HepG2 (cell line): Measurements from ENCODE around the gene ZBTB17. TPM values are rescaled to one million over a fixed set of nuclear protein-coding genes. Genes with fewer than 3 reads are reported as not detected.

Source experiments
- EED ChIP-seq: sonication (generic); formaldehyde crosslinking; IDR thresholded peaks from 2 replicates; pipeline ENCODE4 v1.5.0; 2020; ENCODE audit warnings: mild to moderate bottlenecking, missing genetic modification reagents
- FOXM1 ChIP-seq: sonication (generic); formaldehyde crosslinking; IDR thresholded peaks from 2 replicates; pipeline ENCODE4 v1.5.0; 2020; ENCODE audit warnings: missing genetic modification reagents
- MAFF ChIP-seq: IDR thresholded peaks from 2 replicates; pipeline ENCODE4 v1.6.1; 2011; ENCODE audit warnings: low read depth, low read length, improper control_type of control experiment
- SP140L ChIP-seq: sonication (generic); formaldehyde crosslinking; IDR thresholded peaks from 2 replicates; pipeline ENCODE4 v1.4.0; 2020; ENCODE audit warnings: missing genetic modification reagents, borderline replicate concordance
- ZNF768 ChIP-seq: sonication (generic); formaldehyde crosslinking; IDR thresholded peaks from 2 replicates; pipeline ENCODE4 v1.4.0; 2020; ENCODE audit warnings: missing genetic modification reagents
- polyA plus RNA-seq, 8 experiments: library from polyadenylated mRNA; depleted of rRNA in 3 of 8; stranded (reverse) in 7 of 8; unstranded in 1 of 8; fragments of >200 nt; fragmentation: Illumina TruSeq in 4 of 8; extraction: Trizol in 4 of 8; gene quantifications; 2 replicates each; pipeline versions ENCODE4 v1.2.1 to v1.2.3, GENCODE V29; 2011 to 2016; ENCODE audit warnings: low read depth in 4 of 8, missing spikeins in 1 of 8, mixed read lengths in 1 of 8; ENCODE audit not compliant: insufficient read depth in 1 of 8
- total RNA-seq, 5 experiments: library from RNA; depleted of rRNA; stranded (reverse); fragments of >200 nt; fragmentation: Illumina TruSeq; extraction: Trizol; gene quantifications; 2 replicates each; pipeline ENCODE4 v1.2.3, GENCODE V29; 2016; ENCODE audit warnings: low read depth in 1 of 5
- TF ChIP-seq, protein P1 (sequence below): IDR thresholded peaks from 2 replicates; pipeline ENCODE4 v1.6.1; 2016; ENCODE audit warnings: missing genetic modification reagents, missing compliant biosample characterization
- TF ChIP-seq, protein P2 (sequence below): sonication (generic); formaldehyde crosslinking; IDR thresholded peaks from 2 replicates; pipeline ENCODE4 v1.8.0; 2022; ENCODE audit warnings: mild to moderate bottlenecking, missing genetic modification reagents; ENCODE audit not compliant: insufficient replicate concordance
- TF ChIP-seq, protein P3 (sequence below): sonication (generic); formaldehyde crosslinking; IDR thresholded peaks from 2 replicates; pipeline ENCODE4 v1.4.0; 2020; ENCODE audit warnings: low read depth, missing genetic modification reagents
- TF ChIP-seq, protein P4 (sequence below): sonication (generic); formaldehyde crosslinking; IDR thresholded peaks from 2 replicates; pipeline ENCODE4 v1.5.0; 2020; ENCODE audit warnings: mild to moderate bottlenecking, missing genetic modification reagents
- TF ChIP-seq, protein P5 (sequence below), 2 experiments: IDR thresholded peaks; 2 replicates each; pipeline ENCODE4 v1.6.1; 2011 to 2012; ENCODE audit warnings: low read length in 2 of 2, borderline replicate concordance in 1 of 2, low read depth in 1 of 2, mild to moderate bottlenecking in 1 of 2, moderate library complexity in 1 of 2
- TF ChIP-seq, protein P6 (sequence below): IDR thresholded peaks from 2 replicates; pipeline ENCODE4 v1.4.0; 2020; ENCODE audit warnings: mild to moderate bottlenecking, missing genetic modification reagents

The ZBTB17 gene
- total and polyA plus RNA-seq, 2 of the 13 experiments (the other 11 are each of a cell fraction or from before 2014, with no cell fraction given): 16.7 to 17.0 TPM

DNA sequence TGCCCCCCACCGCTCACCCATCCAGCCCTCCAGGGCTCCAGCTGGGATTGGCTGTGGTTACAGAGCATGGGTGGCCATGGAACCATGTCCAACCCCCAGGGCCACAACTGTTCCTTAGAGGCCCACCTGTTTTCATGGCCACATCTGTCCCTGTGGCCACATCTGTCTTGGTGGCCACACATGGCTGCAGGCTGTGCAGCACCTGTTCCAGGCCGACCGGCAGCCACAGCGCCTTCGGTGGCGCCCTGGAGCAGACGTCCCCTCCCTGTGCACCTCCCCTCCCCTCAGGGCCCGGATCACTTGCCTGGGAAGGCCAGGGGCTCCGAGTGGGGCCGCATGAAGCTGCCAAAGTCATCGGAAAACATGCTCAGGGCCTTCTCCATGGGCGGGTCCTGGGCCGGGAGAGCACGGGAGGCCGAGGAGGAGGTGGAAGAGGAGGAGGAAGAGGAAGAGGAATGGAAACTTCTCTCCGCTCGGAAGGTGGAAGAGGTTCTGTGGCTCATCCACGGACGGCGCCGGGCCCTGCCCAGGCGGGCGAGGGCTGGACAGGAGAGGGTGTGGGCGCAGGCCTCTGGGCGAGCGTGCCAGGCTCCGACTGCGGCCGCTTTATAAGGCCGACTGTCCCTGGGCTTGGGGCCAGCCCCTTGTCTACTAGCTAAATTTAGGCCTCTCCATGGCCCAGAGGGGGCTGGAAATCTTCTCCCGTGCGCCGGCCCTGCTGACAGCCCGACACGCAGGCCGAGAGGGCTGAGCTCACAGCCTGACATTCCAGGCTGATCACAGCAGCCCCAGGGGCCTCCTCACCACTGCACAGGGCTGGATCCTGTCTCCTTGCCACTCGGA lies 41.8 kb upstream of the ZBTB17 start, which contains the start of gene HSPB7 (continued):
- TF ChIP-seq, protein P1, sequence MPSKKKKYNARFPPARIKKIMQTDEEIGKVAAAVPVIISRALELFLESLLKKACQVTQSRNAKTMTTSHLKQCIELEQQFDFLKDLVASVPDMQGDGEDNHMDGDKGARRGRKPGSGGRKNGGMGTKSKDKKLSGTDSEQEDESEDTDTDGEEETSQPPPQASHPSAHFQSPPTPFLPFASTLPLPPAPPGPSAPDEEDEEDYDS (CRISPR knock-in tag): no peak
- TF ChIP-seq, protein P2, sequence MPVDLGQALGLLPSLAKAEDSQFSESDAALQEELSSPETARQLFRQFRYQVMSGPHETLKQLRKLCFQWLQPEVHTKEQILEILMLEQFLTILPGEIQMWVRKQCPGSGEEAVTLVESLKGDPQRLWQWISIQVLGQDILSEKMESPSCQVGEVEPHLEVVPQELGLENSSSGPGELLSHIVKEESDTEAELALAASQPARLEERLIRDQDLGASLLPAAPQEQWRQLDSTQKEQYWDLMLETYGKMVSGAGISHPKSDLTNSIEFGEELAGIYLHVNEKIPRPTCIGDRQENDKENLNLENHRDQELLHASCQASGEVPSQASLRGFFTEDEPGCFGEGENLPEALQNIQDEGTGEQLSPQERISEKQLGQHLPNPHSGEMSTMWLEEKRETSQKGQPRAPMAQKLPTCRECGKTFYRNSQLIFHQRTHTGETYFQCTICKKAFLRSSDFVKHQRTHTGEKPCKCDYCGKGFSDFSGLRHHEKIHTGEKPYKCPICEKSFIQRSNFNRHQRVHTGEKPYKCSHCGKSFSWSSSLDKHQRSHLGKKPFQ (CRISPR knock-in tag): no peak
- TF ChIP-seq, protein P3, sequence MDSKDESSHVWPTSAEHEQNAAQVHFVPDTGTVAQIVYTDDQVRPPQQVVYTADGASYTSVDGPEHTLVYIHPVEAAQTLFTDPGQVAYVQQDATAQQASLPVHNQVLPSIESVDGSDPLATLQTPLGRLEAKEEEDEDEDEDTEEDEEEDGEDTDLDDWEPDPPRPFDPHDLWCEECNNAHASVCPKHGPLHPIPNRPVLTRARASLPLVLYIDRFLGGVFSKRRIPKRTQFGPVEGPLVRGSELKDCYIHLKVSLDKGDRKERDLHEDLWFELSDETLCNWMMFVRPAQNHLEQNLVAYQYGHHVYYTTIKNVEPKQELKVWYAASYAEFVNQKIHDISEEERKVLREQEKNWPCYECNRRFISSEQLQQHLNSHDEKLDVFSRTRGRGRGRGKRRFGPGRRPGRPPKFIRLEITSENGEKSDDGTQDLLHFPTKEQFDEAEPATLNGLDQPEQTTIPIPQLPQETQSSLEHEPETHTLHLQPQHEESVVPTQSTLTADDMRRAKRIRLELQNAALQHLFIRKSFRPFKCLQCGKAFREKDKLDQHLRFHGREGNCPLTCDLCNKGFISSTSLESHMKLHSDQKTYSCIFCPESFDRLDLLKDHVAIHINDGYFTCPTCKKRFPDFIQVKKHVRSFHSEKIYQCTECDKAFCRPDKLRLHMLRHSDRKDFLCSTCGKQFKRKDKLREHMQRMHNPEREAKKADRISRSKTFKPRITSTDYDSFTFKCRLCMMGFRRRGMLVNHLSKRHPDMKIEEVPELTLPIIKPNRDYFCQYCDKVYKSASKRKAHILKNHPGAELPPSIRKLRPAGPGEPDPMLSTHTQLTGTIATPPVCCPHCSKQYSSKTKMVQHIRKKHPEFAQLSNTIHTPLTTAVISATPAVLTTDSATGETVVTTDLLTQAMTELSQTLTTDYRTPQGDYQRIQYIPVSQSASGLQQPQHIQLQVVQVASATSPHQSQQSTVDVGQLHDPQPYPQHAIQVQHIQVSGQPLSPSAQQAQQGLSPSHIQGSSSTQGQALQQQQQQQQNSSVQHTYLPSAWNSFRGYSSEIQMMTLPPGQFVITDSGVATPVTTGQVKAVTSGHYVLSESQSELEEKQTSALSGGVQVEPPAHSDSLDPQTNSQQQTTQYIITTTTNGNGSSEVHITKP (CRISPR knock-in tag): no peak
- no peak for TF ChIP-seq MAFF
- no peak for TF ChIP-seq FOXM1 (CRISPR knock-in tag)
- no peak for TF ChIP-seq EED
- TF ChIP-seq, protein P4, sequence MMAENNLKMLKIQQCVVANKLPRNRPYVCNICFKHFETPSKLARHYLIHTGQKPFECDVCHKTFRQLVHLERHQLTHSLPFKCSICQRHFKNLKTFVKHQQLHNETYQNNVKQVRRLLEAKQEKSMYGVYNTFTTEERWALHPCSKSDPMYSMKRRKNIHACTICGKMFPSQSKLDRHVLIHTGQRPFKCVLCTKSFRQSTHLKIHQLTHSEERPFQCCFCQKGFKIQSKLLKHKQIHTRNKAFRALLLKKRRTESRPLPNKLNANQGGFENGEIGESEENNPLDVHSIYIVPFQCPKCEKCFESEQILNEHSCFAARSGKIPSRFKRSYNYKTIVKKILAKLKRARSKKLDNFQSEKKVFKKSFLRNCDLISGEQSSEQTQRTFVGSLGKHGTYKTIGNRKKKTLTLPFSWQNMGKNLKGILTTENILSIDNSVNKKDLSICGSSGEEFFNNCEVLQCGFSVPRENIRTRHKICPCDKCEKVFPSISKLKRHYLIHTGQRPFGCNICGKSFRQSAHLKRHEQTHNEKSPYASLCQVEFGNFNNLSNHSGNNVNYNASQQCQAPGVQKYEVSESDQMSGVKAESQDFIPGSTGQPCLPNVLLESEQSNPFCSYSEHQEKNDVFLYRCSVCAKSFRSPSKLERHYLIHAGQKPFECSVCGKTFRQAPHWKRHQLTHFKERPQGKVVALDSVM: no peak
- TF ChIP-seq SP140L (CRISPR knock-in tag): no peak
- TF ChIP-seq ZNF768 (CRISPR knock-in tag): peak; percentile 55; the same call in 1 of the 2 replicates
- TF ChIP-seq, protein P5, sequence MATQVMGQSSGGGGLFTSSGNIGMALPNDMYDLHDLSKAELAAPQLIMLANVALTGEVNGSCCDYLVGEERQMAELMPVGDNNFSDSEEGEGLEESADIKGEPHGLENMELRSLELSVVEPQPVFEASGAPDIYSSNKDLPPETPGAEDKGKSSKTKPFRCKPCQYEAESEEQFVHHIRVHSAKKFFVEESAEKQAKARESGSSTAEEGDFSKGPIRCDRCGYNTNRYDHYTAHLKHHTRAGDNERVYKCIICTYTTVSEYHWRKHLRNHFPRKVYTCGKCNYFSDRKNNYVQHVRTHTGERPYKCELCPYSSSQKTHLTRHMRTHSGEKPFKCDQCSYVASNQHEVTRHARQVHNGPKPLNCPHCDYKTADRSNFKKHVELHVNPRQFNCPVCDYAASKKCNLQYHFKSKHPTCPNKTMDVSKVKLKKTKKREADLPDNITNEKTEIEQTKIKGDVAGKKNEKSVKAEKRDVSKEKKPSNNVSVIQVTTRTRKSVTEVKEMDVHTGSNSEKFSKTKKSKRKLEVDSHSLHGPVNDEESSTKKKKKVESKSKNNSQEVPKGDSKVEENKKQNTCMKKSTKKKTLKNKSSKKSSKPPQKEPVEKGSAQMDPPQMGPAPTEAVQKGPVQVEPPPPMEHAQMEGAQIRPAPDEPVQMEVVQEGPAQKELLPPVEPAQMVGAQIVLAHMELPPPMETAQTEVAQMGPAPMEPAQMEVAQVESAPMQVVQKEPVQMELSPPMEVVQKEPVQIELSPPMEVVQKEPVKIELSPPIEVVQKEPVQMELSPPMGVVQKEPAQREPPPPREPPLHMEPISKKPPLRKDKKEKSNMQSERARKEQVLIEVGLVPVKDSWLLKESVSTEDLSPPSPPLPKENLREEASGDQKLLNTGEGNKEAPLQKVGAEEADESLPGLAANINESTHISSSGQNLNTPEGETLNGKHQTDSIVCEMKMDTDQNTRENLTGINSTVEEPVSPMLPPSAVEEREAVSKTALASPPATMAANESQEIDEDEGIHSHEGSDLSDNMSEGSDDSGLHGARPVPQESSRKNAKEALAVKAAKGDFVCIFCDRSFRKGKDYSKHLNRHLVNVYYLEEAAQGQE (IDR thresholded peaks at IDR 0.05; ENCODE audit: borderline replicate concordance in 1 of 2, low read depth in 1 of 2, low read length in 2 of 2): no peak
- TF ChIP-seq, protein P6, sequence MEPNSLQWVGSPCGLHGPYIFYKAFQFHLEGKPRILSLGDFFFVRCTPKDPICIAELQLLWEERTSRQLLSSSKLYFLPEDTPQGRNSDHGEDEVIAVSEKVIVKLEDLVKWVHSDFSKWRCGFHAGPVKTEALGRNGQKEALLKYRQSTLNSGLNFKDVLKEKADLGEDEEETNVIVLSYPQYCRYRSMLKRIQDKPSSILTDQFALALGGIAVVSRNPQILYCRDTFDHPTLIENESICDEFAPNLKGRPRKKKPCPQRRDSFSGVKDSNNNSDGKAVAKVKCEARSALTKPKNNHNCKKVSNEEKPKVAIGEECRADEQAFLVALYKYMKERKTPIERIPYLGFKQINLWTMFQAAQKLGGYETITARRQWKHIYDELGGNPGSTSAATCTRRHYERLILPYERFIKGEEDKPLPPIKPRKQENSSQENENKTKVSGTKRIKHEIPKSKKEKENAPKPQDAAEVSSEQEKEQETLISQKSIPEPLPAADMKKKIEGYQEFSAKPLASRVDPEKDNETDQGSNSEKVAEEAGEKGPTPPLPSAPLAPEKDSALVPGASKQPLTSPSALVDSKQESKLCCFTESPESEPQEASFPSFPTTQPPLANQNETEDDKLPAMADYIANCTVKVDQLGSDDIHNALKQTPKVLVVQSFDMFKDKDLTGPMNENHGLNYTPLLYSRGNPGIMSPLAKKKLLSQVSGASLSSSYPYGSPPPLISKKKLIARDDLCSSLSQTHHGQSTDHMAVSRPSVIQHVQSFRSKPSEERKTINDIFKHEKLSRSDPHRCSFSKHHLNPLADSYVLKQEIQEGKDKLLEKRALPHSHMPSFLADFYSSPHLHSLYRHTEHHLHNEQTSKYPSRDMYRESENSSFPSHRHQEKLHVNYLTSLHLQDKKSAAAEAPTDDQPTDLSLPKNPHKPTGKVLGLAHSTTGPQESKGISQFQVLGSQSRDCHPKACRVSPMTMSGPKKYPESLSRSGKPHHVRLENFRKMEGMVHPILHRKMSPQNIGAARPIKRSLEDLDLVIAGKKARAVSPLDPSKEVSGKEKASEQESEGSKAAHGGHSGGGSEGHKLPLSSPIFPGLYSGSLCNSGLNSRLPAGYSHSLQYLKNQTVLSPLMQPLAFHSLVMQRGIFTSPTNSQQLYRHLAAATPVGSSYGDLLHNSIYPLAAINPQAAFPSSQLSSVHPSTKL (CRISPR knock-in tag): no peak
